Vagina (tissue), 2 donors: ENCODE data around the gene DNAJC25.

ENCODE experiments used
- POLR2A ChIP-seq, 2 donors: fragments of 450-650 bp; IDR thresholded peaks; one replicate each; pipeline ENCODE4 v1.6.1; 2017; ENCODE audit warnings: antibody characterized with exemption in 2 of 2, mild to moderate bottlenecking in 2 of 2, moderate library complexity in 2 of 2
- POLR2AphosphoS5 ChIP-seq, 2 donors: sonication (generic); formaldehyde crosslinking; IDR thresholded peaks; one replicate each; pipeline ENCODE4 v1.9.0; 2017; ENCODE audit warnings: antibody characterized with exemption in 2 of 2, mild to moderate bottlenecking in 2 of 2, low read depth in 1 of 2; ENCODE audit not compliant: insufficient read depth in 1 of 2

GRCh38 chr9:111622626-111623025 lies 8.5 kb upstream of the DNAJC25 start:
- TF ChIP-seq POLR2AphosphoS5 (IDR thresholded peaks at IDR 0.05; ENCODE audit: insufficient read depth in 1 of 2, low read depth in 1 of 2) (peak in 1 of 2 donors; percentile 11), POLR2A (IDR thresholded peaks at IDR 0.05) (no peak)
